Gastroesophageal sphincter (tissue), 4 donors: ENCODE data around the gene IQSEC3. TPM values are rescaled to one million over a fixed set of nuclear protein-coding genes. Genes with fewer than 3 reads are reported as not detected.

Experiments used
- ATAC-seq: fragments of 150-250 bp; one replicate; pipeline ENCODE4 v1.9.1; 2016; ENCODE audit warnings: mild to moderate bottlenecking, moderate library complexity
- H3K27ac ChIP-seq, 4 donors: fragments of 200-600 bp; sonication (generic) in 3 of 4; 1 replicate in 3 of 4; 2 replicates in 1 of 4; pipeline ENCODE4 v1.5.1; 2016 to 2019
- H3K27me3 ChIP-seq: fragments of 200-600 bp; sonication (generic); one replicate; pipeline ENCODE4 v1.5.1; 2019
- H3K36me3 ChIP-seq, 2 donors: fragments of 200-600 bp; sonication (generic); one replicate each; pipeline ENCODE4 v1.5.1; 2019; ENCODE audit warnings: control low read depth in 1 of 2
- H3K4me1 ChIP-seq, 3 donors: fragments of 200-600 bp; sonication (generic); 1 replicate in 2 of 3; 2 replicates in 1 of 3; pipeline ENCODE4 v1.5.1; 2016 to 2019; ENCODE audit warnings: control low read depth in 2 of 3
- H3K4me3 ChIP-seq, 2 donors: fragments of 200-600 bp; sonication (generic); one replicate each; pipeline ENCODE4 v1.5.1; 2019; ENCODE audit warnings: mild to moderate bottlenecking in 1 of 2, moderate library complexity in 1 of 2
- H3K9me3 ChIP-seq, 3 donors: fragments of 200-600 bp; sonication (generic); one replicate each; pipeline ENCODE4 v1.5.1; 2017 to 2019; ENCODE audit warnings: control low read depth in 2 of 3
- EP300 ChIP-seq: sonication (generic); formaldehyde crosslinking; IDR thresholded peaks from one replicate; pipeline ENCODE4 v1.6.1; 2017; ENCODE audit warnings: antibody characterized with exemption, mild to moderate bottlenecking
- POLR2A ChIP-seq, 2 donors: fragments of 450-650 bp; IDR thresholded peaks; one replicate each; pipeline ENCODE4 v1.6.1; 2017; ENCODE audit warnings: antibody characterized with exemption in 2 of 2, mild to moderate bottlenecking in 2 of 2, moderate library complexity in 1 of 2
- POLR2AphosphoS5 ChIP-seq: sonication (generic); formaldehyde crosslinking; IDR thresholded peaks from one replicate; pipeline ENCODE4 v1.6.1; 2017; ENCODE audit warnings: antibody characterized with exemption
- WGBS, 2 donors: methylation state at CpG; one replicate each; pipeline ENCODE4 v1.1.5; 2018; ENCODE audit warnings: low coverage in 1 of 2; 5-methylcytosine and 5-hydroxymethylcytosine counted together
- total RNA-seq, 4 donors: library from RNA; depleted of rRNA; stranded (reverse); fragments of >200 nt; gene quantifications; one replicate each; pipeline ENCODE4 v1.1.0, GENCODE V29; 2016
- TF ChIP-seq, protein P1 (sequence below), 4 experiments: fragments of 200-600 bp in 2 of 4; fragments of 450-650 bp in 2 of 4; sonication (generic) in 1 of 4; IDR thresholded peaks; one replicate each; pipeline ENCODE4 v1.5.1; 2017 to 2019; ENCODE audit warnings: antibody characterized with exemption in 4 of 4, mild to moderate bottlenecking in 2 of 4, moderate library complexity in 2 of 4

IQSEC3 gene
- total RNA-seq, 4 donors from 2014 or later = 0.07 to 2.4 (median 0.57) TPM

DNA sequence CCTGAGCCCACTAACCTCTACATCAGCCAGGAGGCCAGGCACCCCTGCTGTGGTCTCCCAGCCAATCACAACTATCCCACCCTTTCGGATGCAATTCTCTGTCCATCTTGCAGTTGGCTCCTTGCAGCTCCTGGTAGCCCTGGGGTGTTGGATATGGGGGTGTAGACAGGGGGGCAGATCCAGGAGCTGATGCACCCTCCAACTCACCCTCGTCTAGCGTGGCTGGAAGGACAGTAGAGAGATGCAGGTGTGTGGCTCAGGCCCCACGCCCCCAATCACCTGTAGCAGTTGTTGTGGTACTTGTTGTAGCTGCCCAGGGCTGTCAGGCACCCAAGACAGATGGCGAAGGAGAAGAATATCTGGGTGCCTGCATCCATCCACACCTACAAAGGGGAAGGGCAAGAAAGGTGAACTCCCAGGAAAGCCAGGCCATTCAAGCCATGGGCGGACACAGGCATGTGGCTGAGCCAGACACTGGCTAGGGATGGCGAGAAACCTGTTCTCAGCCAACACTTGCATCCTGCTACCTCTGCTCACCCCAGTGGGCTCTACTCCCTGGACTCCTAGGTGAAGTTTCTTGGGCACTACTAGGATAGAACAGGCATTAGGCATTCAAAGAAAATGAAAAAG is 160.8 kb downstream of the IQSEC3 start:
- no peak for ATAC-seq
- no peaks in the 10 kb centered on the region for H3K36me3 ChIP-seq
- H3K27ac ChIP-seq = no peak overlapping the region
- H3K9me3 ChIP-seq = no peaks in the 10 kb centered on the region
- no peak overlapping the region for H3K4me3 ChIP-seq
- H3K4me1 ChIP-seq = no peaks in the 10 kb centered on the region
- peaks cover 26% of the 10 kb centered on the region for H3K27me3 ChIP-seq
- WGBS, 2 donors = 100% methylated on average over 1 of the region's 7 CpGs; no CpG with 5 or more reads in 1 of the 2 donors
- TF ChIP-seq POLR2A (IDR thresholded peaks at IDR 0.05) = no peak
- TF ChIP-seq POLR2AphosphoS5 = no peak
- no peak for TF ChIP-seq EP300
- TF ChIP-seq, protein P1, sequence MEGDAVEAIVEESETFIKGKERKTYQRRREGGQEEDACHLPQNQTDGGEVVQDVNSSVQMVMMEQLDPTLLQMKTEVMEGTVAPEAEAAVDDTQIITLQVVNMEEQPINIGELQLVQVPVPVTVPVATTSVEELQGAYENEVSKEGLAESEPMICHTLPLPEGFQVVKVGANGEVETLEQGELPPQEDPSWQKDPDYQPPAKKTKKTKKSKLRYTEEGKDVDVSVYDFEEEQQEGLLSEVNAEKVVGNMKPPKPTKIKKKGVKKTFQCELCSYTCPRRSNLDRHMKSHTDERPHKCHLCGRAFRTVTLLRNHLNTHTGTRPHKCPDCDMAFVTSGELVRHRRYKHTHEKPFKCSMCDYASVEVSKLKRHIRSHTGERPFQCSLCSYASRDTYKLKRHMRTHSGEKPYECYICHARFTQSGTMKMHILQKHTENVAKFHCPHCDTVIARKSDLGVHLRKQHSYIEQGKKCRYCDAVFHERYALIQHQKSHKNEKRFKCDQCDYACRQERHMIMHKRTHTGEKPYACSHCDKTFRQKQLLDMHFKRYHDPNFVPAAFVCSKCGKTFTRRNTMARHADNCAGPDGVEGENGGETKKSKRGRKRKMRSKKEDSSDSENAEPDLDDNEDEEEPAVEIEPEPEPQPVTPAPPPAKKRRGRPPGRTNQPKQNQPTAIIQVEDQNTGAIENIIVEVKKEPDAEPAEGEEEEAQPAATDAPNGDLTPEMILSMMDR (IDR thresholded peaks at IDR 0.05) = no peak

Other genes starting within 250 kb of the IQSEC3 start
- 10 to 100 TPM in 1 of 4 donors, not detected in 3; 11.3 TPM for gene SLC6A12, start 147.4 kb downstream of the IQSEC3 start, total RNA-seq
- not detected for gene SLC6A13, start 196.1 kb downstream of the IQSEC3 start, total RNA-seq